H7 (cell line): ENCODE data around the gene P2RX6. TPM values are rescaled to one million over a fixed set of nuclear protein-coding genes. Genes with fewer than 3 reads are reported as not detected.

ENCODE experiments used
- DNase-seq: peaks from one replicate; pipeline ENCODE4 v3.0.0; 2012
- H3K27me3 ChIP-seq: 2 replicates; pipeline ENCODE4 v1.6.0; 2011; ENCODE audit warnings: mild to moderate bottlenecking, low read length; ENCODE audit not compliant: control insufficient read depth, insufficient read depth
- H3K36me3 ChIP-seq: replicated peaks from 2 replicates; pipeline ENCODE4 v1.5.1; 2011; ENCODE audit warnings: low read length; ENCODE audit not compliant: control insufficient read depth, insufficient read depth
- H3K4me3 ChIP-seq: 2 replicates; pipeline ENCODE4 v1.5.1; 2011; ENCODE audit warnings: low read depth, mild to moderate bottlenecking, control low read depth, low read length, moderate library complexity; ENCODE audit not compliant: insufficient read depth
- total RNA-seq: library from RNA; depleted of rRNA; stranded (reverse); fragments of >200 nt; shearing (Covaris generic); gene quantifications from 2 replicates; pipeline ENCODE4 v1.2.3, GENCODE V29; 2014

The P2RX6 gene
- total RNA-seq, 1 experiment from 2014 or later = 0.31 TPM

DNA sequence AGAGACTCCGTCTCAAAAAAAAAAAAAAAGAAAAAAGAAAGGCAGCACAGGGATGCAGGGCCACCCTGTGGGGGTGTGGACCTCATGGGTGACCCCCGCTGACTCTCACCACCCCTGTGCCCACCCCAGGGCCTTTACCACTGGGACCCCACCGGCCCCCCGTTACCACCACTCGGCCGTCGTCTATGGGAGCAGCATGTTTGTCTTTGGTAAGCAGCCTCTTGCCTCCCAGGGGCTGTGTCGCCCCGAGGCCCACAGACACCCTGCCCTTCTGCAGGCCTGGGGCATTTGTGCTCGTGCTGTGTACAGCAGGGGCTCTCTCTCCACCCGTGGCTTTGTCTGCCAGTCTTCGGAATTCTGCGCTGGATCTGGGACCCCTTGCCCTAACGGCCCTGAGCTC, 27.6 kb upstream of the P2RX6 start:
- H3K27me3 ChIP-seq = no peaks in the 10 kb centered on the region; the same call in 1 of the 2 replicates
- peaks cover 6% of the 10 kb centered on the region for H3K36me3 ChIP-seq
- no peak overlapping the region for H3K4me3 ChIP-seq
- DNase-seq = no peak

DNA sequence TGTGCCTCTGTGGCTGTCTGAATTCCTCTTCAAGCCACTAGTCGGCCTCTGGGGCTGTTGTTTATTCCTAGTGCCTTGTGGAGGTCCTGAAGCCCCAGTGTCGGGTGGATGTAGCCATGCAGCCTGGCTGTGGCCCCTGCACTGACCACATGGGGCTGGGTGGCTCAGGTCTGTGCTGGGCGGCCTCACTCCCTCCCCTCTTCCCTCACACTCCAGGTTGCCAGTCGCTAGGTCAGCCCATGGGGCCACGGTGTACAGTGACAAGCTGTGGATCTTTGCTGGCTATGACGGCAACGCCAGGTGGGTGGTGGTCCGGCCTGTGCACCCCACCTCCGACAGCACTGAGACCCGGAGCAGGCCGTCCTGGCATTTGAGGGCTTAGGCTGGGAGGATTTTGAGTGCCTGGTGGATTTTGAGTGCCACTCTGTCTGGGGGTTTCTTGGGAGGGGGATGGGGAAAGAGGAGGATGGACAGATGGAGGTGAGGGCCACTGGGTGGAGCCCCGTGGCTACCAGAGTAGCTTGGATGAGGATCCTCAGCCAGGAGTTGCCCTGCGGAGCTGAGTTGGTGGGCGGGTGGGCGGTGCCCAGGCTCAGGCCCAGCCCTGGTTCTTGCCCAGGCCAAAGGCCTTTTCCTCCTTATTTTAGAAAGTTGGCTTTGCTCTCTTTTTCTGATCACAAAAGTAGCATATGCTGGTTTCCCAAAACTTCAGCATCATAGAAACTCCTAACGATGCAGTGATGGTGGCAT, 26.2 kb upstream of the P2RX6 start:
- DNase-seq = no peak
- H3K36me3 ChIP-seq = peaks cover 6% of the 10 kb centered on the region
- no peaks in the 10 kb centered on the region for H3K27me3 ChIP-seq
- no peak overlapping the region for H3K4me3 ChIP-seq

DNA sequence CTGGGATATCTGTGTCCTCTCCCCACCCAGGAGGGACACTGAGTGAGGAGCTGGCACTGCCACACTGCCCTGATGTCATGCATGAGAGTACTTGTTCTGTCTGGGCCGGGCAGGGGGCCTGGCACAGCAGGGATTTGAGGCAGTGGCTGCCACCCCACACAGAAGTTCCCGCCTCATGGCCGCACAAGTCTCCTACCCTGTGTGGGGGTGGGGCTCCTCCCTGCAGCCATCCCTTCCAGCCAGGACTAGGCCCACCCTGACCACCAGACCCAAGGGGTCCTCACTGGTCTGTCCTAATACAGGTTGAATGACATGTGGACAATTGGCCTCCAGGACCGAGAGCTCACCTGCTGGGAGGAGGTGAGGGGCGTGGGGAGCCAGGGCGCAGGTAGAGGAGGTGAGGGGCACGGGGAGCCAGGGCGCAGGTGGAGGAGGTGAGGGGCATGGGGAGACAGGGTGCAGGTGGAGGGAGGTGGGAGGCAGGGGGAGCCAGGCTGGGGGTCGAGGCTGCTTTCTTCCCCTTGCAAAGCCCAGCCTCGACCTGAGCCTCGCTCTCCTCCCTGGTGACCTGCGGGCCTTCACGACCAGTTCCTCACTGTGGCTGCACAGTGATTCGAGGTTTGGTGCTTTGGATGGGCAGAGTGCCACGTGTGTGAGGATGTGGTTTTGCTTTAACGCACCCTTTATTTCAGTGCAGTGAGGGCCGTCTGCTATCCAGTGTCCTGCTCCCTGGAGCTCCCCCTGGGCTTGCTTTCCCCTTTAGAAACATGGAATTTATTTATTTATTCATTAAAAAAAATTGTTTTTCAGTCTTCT, 25.4 kb upstream of the P2RX6 start:
- Histone ChIP-seq H3K36me3 (peaks cover 4% of the 10 kb centered on the region), H3K27me3 (no peaks in the 10 kb centered on the region), H3K4me3 (no peak overlapping the region)
- DNase-seq = no peak

DNA sequence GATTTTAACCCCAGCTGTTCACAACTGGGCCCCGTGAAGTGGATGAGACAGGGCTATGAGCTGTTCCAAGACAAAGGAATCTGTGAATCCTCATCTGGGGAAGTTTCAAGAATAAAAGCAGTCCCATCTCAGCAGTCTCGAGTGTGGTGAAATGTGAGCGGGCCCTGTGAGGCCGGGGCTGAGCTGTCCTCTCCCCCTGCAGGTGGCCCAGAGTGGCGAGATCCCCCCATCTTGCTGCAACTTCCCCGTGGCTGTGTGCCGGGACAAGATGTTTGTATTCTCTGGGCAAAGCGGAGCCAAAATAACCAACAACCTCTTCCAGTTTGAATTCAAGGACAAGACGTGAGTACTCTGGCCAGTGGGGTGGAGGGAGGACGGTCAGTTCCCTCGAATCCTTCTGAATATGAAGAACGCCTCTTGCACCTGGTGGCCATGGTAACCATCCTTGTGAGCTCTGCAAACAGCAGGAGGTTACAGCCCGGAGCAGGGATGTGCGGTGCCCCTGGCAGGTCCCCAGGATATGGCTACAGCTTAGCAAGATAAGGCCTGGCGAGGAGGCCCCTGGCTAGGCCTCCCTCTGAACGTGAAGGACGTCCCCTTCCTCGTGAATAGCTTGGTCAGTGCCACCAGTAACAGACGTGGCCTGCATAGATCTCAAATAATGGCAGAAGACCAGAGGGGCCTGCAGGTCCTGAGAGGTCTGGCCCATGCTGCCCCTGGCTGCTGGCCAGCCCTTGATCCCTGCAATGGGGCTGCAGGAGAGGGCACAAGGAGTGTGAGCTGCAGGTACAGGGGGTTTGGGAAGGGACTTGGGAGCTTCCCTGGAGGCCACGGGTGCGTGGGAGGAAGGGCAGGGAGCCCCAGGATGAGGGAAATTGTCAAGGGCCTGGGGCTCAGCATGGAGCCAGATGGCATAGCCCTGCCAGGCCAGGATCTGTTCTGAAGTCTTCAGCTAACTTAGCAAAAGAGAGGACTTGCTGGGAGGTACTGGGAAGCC, 24.5 kb upstream of the P2RX6 start:
- Histone ChIP-seq H3K4me3 (no peak overlapping the region), H3K27me3 (no peaks in the 10 kb centered on the region), H3K36me3 (peaks cover 4% of the 10 kb centered on the region)
- no peak for DNase-seq

DNA sequence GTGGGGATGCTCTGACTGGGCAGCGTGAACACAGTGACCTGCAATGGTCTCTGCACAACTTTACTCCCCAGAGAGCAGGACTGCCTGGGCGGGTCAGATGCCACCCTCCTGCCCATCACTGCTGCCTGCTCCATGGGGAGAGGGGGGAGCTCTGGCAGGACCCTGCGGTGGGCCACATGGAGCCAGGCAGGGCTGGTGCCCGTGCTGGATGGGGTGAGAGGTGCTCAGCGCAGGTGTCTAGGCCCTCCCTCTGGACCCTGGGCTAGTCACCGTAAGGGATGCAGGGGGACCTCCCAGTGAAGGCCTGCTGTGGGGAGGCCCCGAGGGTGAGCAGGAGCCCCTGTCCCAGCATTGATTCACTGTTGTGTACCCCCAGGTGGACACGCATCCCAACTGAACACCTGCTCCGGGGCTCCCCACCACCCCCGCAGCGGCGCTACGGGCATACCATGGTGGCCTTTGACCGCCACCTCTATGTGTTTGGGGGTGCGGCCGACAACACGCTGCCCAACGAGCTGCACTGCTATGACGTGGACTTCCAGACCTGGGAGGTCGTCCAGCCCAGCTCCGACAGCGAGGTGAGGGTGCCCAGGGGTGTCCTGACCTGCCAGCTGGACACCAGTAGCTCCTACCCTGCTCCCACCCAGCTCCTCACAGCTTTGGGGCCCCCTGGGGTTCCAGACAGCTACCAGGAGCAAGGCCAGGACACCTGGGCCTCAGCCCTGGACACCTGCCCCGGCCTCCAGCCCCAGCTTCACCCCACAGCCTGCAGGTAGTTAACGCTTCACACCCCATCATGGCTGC, 23.5 kb upstream of the P2RX6 start:
- Histone ChIP-seq H3K4me3 (no peak overlapping the region), H3K36me3 (peaks cover 3% of the 10 kb centered on the region), H3K27me3 (no peaks in the 10 kb centered on the region)
- DNase-seq = no peak

DNA sequence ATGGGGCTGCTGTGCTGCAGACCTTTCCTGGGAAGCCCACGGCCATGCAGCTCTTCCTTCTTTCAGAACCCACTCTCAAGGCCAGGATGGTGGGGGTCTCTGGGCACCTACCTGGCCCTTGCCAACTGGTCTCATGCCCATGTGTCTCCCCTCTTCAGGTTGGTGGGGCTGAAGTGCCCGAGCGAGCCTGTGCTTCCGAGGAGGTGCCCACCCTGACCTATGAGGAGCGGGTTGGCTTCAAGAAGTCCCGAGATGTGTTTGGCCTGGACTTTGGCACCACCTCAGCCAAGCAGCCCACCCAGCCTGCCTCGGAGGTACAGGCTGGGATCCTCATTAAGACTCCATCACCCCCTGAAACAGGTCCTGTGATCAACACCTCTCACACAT, 22.9 kb upstream of the P2RX6 start:
- H3K27me3 ChIP-seq = no peaks in the 10 kb centered on the region

DNA sequence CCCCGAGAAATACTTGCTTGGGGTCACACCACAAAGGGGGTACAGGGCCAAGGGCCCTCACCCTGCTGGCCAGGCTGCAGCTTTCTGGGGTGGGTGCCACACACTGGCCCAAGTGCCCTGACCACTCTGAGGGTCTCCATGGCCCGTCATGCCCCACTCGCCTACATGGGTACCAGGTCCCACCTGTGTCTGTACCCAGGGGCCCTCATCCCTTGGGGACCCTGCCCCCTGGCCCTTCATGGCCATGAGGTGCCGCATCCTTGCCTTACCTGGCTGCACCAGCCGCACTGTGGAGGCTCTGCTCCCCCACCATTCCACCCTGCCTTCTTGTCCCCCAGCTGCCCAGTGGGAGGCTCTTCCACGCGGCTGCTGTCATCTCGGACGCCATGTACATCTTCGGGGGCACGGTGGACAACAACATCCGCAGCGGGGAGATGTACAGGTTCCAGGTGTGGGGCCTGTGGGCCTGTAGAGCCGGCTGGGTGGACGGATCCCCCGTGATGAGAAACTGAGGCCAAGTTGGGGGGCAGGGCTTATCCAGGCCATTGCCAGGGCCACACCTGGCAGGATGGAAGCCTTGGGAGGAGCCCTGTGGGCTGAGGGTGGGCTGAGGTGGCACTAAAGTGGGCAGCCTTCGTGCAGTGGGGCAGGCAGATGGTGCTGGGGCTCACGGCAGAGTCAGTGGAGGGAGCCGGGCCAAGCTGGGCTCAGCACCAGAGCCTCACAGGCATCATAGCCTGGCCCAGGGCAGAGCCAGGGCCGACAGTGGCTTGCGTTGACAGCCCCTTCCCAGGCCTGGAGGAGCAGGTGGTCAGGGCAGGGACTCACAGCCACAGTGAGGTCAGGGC, 22.3 kb upstream of the P2RX6 start:
- DNase-seq = no peak
- Histone ChIP-seq H3K27me3 (no peaks in the 10 kb centered on the region), H3K36me3 (peaks cover 3% of the 10 kb centered on the region)

More for the DNA sequence above, 22.9 kb upstream of the P2RX6 start:
- Histone ChIP-seq H3K4me3 (no peak overlapping the region), H3K36me3 (peaks cover 3% of the 10 kb centered on the region)
- no peak for DNase-seq

DNA sequence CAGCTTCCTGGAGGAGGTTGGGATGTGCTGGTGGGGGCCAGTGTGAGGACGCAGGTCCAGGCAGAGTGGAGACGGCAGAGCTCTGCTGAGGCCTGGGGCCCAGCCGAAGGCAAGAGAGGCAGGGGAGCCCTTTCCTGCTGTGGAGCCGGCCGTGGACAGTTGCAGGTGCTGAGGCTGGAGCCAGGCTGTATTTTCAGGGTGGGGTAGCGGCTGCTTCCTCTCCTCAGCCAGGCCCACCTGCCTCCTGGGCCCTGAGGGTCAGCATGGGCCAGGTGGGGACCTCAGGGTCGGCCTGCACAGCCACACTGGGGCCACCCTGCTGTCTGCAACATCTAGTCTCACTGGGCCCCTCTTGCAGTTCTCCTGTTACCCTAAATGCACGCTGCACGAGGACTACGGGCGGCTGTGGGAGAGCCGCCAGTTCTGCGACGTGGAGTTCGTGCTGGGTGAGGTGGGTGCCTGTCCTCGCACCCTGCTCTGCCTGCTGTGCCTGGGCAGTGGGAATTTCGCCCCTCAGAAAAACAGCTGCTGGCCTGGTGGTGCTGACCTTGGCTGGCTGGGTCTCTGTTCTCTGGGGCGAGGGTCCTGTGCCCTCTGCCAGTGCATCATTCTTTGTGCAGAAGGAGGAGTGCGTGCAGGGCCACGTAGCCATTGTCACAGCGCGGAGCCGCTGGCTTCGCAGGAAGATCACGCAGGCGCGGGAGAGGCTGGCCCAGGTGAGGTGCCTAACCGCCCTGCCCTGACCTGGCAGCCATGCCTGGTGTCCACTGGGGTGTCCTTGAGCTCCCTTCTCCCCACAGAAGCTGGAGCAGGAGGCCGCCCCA, 21.4 kb upstream of the P2RX6 start:
- no peaks in the 10 kb centered on the region for H3K27me3 ChIP-seq
- no peak for DNase-seq
- H3K4me3 ChIP-seq = no peak overlapping the region
- H3K36me3 ChIP-seq = peaks cover 3% of the 10 kb centered on the region

More for the DNA sequence above, 22.3 kb upstream of the P2RX6 start:
- H3K4me3 ChIP-seq = no peak overlapping the region

DNA sequence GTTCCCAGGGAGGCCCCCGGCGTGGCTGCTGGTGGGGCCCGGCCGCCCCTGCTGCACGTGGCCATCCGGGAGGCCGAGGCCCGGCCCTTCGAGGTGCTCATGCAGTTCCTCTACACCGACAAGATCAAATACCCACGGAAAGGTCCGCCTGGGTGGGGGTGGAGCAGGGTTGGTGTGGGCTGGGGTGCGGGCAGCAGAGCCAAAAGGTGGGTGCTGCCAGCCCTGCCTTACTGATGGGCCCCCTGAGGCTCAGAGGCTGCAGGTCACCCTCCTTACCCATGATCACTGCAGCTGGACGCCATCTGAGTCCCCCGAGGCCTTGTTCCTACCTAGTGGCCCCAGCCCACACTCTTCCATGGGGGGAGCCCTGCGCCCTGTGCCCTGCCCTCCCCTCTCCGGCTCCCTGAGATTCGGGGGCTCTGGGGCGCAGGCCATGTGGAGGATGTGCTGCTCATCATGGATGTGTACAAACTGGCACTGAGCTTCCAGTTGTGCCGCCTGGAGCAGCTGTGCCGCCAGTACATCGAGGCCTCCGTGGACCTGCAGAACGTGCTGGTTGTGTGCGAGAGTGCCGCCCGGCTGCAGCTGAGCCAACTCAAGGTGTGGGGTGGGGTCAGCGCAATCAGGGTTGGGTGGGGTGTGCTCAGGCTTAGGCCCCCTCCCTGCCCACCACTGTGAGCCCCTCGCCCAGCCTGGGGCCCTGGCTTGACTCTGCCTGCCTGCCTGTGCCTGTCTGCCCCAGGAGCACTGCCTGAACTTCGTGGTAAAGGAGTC, 20.6 kb upstream of the P2RX6 start:
- no peak for DNase-seq
- Histone ChIP-seq H3K27me3 (no peaks in the 10 kb centered on the region), H3K4me3 (no peak overlapping the region), H3K36me3 (peaks cover 3% of the 10 kb centered on the region)

DNA sequence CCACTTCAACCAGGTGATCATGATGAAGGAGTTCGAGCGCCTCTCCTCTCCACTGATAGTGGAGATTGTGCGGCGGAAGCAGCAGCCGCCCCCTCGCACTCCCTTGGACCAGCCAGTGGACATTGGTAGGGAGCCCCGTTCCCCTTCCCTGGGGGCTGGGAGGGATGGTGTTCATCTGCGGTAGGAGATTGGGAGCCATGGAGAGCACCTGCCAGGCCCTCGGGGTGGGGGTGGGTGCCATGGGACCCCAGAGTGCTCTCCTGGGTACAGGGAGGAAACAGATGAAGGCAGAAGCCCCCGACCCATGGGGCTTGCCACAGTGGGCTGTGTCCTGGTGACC, 20.1 kb upstream of the P2RX6 start:
- DNase-seq = no peak
- Histone ChIP-seq H3K36me3 (peaks cover 6% of the 10 kb centered on the region), H3K4me3 (no peak overlapping the region), H3K27me3 (no peaks in the 10 kb centered on the region)

DNA sequence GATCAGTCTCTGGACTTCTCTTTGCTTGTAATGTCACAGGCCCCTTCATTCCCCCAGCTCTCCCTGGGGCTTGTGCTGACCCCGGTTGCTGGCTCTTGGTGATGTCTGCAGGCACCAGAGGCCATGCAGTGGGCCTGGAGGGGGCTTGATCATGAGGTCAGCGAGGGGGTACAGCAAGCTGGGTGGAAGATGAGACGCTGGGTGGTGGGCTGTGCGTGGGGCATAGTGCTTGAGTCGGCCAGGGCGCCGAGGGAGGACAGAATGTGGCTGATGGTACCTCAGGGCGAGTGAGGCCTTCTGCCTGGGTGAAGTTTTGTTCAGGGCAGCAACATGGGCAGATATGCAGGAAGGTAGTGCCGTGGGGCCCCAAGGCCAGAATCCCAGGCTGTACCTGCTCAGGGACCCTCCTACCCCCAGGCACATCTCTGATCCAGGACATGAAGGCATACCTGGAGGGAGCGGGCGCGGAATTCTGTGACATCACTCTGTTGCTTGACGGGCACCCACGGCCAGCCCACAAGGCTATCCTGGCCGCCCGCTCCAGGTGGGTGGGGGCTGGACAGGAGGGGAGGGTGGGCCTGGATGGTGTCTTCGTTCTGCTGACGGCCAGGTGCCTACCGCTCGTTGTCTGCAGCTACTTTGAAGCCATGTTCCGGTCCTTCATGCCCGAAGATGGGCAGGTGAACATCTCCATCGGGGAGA, 19.5 kb upstream of the P2RX6 start:
- no peak for DNase-seq
- Histone ChIP-seq H3K36me3 (peaks cover 6% of the 10 kb centered on the region), H3K27me3 (no peaks in the 10 kb centered on the region), H3K4me3 (no peak overlapping the region)
